Measurements from ENCODE around the gene XRN1.
"Not testable (repeated sequence)": the region's sequence is repeated elsewhere in the genome, so short reads cannot be mapped to it uniquely, and the experiment has no call there.

The XRN1 gene

GRCh38 chr3:142436951-142437585 lies 10.8 kb downstream of the XRN1 start:
- DNase-seq, result no peak

- no peak for DNase-seq
Observed at GRCh38 chr3:142434503-142434902, 13.3 kb downstream of the XRN1 start.

DNA sequence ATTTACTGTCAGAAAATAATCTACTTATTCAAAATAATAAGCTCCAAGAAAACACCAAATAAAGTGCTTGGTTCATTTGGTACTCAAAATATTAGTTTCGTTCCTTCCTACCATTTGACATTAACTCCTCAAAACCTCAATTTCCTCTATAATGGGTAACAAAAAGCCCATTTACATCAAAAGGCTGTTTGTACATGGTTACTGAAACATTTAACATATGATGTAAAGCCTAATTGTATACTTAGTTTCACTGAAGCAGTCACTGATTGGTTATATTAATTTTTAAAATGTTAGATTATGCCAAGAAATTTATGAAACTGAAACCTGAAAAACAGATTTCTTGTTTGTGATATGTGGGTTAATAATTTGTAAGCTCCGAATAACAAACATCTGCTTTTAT lies 14.7 kb downstream of the XRN1 start:
- no peak for DNase-seq

DNA sequence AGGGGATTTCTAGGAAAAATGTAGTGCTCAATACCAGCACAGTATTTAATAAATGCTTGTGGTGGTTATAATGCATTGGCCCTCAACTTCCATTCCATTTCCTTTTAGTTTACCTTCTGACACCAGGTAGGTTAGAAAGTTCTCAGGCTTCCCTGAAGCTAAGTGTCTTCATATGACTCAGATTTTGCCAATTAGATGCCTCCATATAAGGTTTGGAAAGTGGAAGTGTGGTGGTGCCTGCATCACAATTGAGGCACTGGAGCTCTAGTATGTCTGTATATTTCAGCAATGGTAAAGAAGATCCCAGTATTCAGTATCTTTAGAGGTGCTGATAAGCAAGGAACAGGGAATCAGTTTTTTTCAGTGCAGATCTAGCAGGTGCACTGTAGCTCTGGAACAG lies 18.3 kb downstream of the XRN1 start:
- DNase-seq, result no peak

GRCh38 chr3:142424754-142425153 lies 23.1 kb downstream of the XRN1 start:
- no peak for DNase-seq

DNA sequence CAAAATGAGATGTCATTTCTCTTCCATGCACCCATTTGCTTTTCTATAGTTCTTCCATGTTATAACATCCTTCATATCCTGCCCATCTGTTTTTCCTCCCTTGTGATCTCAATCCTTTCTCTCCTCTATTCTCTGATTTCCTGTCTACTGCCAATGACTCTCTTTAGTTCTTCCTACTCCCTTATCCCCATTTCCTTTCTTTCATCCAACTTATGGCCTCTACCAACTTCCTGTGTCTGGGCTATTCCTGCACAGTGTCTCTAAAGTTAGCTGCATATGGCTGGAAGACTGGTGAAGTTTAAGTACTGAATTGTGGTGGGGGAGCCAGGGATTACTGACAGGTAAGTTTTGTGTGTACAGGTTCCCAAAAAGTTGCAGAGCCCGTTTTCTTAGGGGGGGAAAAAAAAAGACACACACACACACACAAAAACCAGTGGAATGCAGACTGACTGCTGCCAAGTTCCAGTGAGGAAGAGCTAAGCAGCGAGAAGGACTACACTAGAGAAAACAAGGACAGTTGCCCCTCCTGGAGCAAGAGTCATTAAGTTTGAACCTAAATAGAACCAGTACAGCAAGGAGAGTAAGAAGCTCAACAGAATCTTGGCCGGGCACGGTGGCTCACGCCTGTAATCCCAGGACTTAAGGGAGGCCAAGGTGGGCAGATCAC lies 28.8 kb downstream of the XRN1 start:
- DNase-seq, result no peak

DNA sequence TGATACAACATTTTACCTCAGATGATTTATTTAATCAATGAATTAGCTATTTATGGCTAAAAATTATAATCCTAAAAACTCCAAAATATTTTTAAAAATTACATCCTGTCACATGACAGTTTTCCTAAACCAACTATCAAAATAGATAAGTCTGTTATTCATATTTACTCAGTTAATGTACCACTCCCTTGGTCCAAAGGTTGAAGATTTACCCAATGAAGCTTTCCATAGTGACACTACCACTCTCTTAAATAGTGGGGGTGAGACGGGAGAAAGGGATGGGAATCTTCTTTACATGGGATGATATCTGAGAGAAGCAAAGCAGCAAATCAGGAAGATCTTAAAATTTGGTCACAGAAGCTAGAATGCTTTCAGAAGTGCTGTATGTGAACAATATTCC lies 30.5 kb downstream of the XRN1 start:
- DNase-seq, result no peak

DNA sequence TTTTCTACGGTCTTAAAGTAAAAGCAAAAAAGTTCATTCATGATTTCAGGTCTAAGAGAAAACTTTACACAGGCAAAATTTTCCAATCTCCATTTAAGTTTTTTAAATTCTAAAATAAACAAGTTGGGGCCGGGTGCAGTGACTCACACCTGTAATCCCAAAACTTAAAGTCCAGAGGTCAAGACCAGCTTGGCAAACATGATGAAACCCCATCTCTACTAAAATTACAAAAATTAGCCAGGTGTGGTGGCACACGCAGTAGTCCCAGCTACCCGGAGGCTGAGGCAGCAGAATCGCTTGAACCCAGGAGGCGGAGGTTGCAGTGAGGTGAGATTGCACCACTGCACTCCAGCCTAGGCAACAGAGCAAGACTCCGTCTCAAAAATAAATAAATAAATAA lies 47.3 kb downstream of the XRN1 start:
- not testable (repeated sequence) for DNase-seq

DNA sequence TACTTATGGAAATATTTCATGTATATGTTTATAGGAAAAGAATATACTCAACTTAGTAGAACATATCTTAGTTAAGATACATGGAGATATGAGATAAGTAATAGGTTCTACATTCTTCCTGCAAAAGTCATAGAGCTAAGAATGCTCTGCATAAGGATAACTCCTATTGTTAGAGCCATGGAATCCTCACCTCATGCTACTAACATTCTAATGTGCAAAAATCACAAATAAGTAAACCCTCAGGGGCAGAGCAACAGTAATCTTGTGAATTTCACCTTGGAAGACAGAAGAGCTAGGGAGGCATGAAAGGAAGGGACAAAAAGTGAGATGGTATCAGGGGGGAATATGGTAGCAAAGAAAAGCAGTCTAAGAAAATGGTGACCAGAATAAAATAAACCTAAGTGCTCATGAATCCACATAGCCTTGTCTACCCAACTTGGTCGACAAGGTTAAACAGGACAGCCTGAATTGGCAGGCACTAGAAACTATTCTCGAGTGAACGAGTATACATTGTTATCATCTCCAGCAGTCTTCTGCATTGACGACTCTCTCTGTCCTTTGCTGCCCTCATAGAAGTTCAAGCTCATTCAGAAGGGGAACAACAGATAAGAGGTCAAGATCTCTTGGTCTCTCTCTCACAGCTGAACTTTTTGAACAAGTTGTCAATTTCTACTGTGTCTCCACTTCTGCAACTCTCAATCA lies 52.8 kb downstream of the XRN1 start:
- no peak for DNase-seq

DNA sequence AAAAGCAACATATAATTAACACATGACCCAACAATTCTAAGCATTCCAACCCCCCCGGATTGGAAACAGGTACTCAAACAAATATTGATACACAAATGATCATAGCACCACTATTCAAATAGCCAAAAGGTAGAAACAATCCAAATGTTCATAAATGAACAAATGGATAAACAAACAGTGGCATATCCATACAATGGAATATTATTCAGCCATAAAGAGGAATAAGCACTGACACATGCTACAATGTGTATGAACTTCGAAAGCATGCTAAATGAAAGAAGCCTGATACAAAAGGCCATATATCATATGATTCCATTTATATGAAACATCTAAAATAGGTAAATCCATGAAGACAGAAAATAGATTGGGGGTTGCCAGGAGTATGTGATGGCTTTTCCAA lies 62.8 kb downstream of the XRN1 start:
- no peak for DNase-seq

DNA sequence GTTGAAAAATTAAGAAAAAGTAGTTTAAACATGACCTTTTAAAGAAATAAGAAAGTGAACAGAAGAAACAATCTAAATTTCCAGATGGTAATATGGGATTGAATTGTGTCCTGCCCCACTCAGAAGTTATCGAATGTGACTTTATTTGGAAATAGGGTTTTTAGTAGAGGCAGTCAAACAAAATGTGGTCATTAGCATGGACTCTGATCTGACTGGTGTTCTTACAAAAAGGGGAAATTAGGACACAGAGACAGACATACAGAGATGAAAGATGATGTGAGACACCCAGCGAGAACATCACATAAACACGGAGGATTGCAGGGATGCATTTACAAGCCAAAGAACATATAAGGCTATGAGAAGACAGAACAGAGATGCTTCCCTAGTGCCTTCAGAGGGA lies 73.2 kb downstream of the XRN1 start:
- DNase-seq, result no peak

DNA sequence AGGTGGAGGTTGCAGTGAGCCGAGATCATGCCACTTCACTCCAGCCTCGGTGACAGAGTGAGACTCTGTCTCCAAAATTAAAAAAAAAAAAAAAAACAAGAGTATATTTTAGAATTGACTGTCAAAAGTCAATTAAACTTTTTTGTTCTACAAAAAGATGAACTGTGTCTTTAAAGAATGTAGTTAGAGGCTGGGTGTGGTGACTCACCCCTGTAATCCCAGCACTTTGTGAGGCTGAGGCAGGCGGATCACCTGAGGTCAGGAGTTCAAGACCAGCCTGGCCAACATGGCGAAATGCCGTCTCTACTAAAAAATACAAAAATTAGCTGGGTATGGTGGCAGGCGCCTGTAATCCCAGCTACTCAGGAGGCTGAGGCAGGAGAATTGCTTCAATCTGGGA lies 78.3 kb downstream of the XRN1 start:
- not testable (repeated sequence) for DNase-seq

- DNase-seq, result no peak
Observed at GRCh38 chr3:142366434-142366833, 81.4 kb downstream of the XRN1 start.

- no peak for DNase-seq
Observed at GRCh38 chr3:142363936-142364467, 83.8 kb downstream of the XRN1 start.

DNA sequence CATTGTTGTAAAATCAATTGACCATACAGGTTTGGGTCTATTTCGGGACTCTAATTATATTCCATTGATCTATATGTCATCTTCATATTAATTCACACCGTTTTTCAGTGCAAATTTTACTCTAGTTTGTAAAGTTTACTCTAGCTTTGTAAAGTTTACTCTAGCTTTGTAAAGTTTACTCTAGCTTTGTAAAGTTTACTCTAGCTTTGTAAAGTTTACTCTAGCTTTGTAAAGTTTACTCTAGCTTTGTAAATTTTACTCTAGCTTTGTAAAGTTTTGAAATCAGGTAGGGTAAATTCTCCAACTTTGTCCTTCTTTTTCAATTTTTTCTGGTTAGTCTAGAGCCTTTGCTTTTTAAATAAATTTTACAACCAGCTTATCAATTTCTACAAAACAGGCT lies 84.4 kb downstream of the XRN1 start:
- DNase-seq, result not testable (repeated sequence)

DNA sequence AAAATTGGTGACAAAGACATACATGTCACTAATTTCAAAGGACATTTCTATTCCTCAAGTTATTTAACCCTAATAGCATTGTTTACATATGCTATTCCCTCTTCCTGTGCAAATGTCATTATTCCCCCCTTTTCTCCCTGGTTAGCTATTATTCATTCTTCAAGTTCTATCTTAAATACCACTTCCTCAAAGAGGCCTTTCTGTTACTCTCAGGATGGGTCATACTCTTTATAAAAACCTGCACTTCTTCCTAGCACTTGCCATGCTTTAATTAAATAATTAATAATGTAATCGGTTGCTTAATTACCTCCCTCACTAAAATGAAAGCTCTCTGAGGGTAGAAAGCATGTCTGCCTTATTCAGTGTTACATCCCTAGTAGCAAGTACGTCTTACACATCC lies 88.5 kb downstream of the XRN1 start:
- no peak for DNase-seq

- no peak for DNase-seq
Observed at GRCh38 chr3:142356818-142357217, 91.0 kb downstream of the XRN1 start.

DNA sequence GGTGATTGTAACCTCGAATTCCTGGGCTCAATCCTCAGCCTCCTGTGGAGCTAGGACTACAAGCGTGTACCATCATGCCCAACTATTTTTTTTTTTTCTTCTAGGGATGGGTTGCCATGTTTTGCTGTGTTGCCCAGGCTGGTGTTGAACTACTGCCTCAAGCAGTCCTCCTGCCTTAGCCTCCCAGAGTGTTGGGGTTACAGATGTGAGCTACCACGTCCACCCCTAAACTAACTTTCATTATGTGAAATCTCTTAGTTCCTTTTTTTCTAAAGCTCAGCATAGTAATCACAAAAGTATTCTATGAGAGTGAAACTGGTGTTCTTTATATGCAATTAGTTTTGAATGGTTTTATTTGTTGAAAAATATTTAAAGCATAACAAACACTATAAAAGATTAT lies 92.1 kb downstream of the XRN1 start:
- no peak for DNase-seq

- no peak for DNase-seq
Observed at GRCh38 chr3:142354076-142354475, 93.8 kb downstream of the XRN1 start.

GRCh38 chr3:142353571-142353970 lies 94.3 kb downstream of the XRN1 start:
- no peak for DNase-seq

DNA sequence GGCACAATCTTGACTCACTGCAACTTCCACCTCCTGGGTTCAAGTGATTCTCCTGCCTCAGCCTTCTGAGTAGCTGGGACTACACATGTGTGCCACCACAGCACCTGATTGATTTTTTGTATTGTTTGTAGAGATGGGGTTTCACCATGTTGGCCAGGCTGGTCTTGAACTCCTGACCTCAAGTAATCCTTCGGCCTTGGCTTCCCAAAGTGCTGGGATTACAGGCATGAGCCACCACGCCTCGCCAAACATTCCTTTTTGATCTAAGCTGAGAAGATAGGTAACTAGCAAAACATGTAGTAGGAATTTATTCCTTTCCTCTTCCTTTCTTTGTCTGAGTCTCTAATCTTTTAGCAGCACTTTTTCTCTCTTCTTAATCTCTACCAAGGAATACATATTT lies 95.1 kb downstream of the XRN1 start:
- DNase-seq, result not testable (repeated sequence)

- no peak for DNase-seq
Observed at GRCh38 chr3:142348460-142348859, 99.4 kb downstream of the XRN1 start.

- no peak for DNase-seq
Observed at GRCh38 chr3:142337994-142338393, 109.8 kb downstream of the XRN1 start.

DNA sequence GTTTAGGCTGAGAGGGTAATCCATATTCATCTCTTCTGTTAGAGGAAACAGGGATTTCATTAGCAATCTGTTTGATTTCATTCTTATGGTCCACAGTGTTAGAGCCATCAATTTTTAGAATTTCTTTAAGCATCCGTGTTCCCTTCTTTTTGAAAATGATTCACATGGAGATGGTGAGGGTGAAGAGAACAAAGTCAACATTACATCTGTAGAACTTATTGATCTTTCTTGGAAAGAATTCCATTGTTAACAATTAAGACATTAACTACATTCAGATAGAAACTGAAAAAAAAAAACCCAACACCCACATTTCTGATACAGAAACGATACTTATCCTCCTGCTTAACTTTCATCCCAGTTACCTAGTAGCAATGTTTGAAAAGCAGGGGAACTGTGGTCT lies 115.4 kb downstream of the XRN1 start:
- DNase-seq, result no peak
